HG03159 (cell line): ENCODE results near the gene VSIG4.
A peak's percentile ranks its signal among the peaks of the same experiment; 100 is the strongest.
"Not testable (repeated sequence)": the region's sequence is repeated elsewhere in the genome, so short reads cannot be mapped to it uniquely, and the experiment has no call there.

Source experiments
- ATAC-seq: cut with Tn5 transposase; IDR thresholded peaks from one replicate; pipeline ENCODE4 v1.9.1; 2021; ENCODE audit warnings: mild to moderate bottlenecking, moderate library complexity; ENCODE audit not compliant: unreplicated experiment

The VSIG4 gene, protein sequence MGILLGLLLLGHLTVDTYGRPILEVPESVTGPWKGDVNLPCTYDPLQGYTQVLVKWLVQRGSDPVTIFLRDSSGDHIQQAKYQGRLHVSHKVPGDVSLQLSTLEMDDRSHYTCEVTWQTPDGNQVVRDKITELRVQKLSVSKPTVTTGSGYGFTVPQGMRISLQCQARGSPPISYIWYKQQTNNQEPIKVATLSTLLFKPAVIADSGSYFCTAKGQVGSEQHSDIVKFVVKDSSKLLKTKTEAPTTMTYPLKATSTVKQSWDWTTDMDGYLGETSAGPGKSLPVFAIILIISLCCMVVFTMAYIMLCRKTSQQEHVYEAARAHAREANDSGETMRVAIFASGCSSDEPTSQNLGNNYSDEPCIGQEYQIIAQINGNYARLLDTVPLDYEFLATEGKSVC

GRCh38 chrX:66039944-66040343 is at the start of gene VSIG4:
Gene VSIG4 (minus strand): TSS chrX:66040080. CDS start chrX:66039998, 82 bp downstream.
- ATAC-seq: no peak

- no peak for ATAC-seq
Observed at GRCh38 chrX:66076801-66077200, 36.9 kb upstream of the VSIG4 start.

- ATAC-seq: no peak
Observed at GRCh38 chrX:66074920-66075879, 35.3 kb upstream of the VSIG4 start.

DNA sequence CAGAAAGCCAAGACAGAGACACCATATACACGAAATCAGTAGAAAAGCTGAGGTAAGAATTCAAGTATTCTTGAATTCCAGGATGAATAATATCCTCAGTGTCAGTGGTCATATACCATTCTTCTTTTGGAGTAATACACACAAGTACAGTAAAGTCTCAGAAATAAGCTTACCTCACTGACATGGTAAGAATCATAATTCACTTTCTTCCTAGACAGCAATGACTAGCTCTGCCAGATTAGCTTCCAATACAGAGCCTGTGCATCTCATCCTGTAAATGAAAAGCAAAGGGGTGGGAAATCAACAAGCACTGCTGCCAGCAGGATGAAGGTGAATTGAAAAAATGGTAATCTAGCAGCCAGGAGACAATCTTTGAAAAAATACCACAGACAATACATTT is 31.2 kb upstream of the VSIG4 start:
- ATAC-seq: no peak

- ATAC-seq: no peak
Observed at GRCh38 chrX:66064261-66064660, 24.4 kb upstream of the VSIG4 start.

- ATAC-seq: not testable (repeated sequence)
Observed at GRCh38 chrX:66057019-66057418, 17.1 kb upstream of the VSIG4 start.

GRCh38 chrX:66054978-66055377 is 15.1 kb upstream of the VSIG4 start:
- ATAC-seq: no peak

- ATAC-seq: no peak
Observed at GRCh38 chrX:66053414-66053813, 13.5 kb upstream of the VSIG4 start.

DNA sequence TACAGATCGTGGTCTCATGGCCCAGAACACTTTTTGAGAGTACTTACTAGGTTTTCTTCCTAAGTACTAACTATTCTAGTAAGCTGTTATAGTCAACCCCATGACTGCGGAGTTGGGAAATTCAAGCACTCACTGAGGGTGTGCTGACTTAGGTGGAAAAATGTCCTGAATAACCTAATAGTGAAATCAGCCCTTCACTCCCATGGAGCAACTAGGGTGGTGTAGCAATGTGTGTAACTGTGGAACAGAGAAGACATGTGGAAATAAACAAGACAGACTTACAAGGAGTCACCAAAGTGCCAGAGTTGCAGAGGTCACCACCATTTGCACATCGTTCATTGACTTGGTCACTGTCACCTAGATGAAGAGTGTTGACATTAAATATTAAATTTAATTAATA is 12.1 kb upstream of the VSIG4 start:
- no peak for ATAC-seq

DNA sequence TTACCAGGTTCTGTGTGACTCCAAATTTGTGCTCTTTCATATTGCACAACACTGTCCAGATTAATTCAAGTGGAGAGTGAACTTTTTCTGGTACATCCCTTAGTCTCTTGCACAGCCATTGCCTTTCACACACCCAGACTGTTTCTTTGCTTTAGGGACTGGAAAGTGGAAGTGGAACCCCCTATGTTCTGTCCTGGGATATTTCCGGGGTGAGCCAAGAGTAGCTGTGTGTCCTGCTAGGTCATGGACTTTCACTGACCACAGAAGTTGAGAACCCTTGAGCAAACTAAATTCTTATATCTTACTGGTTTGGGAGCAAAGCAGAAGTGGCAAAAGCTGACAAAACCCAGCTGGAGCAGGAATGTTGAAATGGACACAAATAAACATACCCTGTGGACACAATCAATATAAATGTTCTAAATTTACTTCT is 10.3 kb upstream of the VSIG4 start:
- ATAC-seq: no peak

DNA sequence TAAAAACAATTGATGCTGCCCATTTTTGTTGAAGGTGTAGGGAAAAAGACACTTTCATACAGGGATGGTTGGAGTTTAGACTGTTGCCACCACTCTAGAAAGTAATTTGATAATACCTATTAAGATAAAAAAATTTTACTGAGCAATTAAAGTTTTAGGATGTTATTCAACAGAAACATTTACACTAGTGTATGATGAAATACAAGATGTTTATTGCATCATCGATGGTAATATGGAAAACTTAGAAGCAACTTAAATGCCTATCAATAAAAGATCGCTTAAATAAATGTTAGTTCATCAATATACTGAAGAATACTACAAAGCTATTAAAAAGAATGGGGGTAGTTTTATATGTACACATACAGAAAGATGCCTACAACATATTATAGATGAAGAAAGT is 9.2 kb upstream of the VSIG4 start:
- no peak for ATAC-seq

- peak; percentile 78 for ATAC-seq
Observed at GRCh38 chrX:66046612-66047235, 6.8 kb upstream of the VSIG4 start.

DNA sequence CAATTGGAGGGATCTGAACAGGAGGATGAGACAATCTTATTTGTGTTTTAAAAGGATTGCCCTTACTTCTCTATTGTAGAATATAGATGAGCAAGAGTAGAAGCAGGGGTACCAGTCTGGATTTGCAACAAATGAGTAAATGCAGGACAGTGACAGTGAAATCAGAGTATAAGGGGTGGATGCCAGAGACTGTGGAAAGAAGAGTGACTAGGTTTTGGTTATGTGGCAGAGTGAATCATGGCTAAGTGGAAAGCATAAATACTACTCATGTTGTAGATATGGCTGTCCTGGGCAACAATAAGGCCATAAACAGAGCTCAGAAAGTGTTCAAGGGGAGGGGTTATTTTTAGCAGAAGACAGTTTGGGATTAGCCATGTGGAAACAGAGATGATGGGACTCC is 6.0 kb upstream of the VSIG4 start:
- ATAC-seq: no peak

- no peak for ATAC-seq
Observed at GRCh38 chrX:66043584-66043983, 3.7 kb upstream of the VSIG4 start.

- ATAC-seq: peak; percentile 36
Observed at GRCh38 chrX:66042307-66043077, 2.6 kb upstream of the VSIG4 start.

- no peak for ATAC-seq
Observed at GRCh38 chrX:66038115-66038514, 1.8 kb downstream of the VSIG4 start.

DNA sequence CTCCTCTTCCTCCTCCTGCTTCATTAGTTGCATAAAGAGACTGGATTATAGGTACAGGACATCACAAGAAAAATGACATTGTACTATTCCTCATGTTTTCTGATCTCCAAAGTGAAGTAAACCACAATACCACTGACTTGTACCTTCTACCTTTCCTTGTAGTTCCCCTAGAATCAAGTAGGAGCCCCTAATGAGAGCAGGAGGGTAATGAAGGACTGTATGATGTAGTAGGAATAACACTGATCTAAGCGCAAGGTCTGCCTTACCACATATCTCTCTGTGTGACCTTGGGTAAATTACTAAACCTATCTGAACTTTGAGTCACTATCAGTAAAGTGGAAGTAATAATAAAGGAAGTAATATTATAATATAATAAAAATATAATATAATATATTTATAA is 3.6 kb downstream of the VSIG4 start:
- ATAC-seq: no peak

GRCh38 chrX:66035667-66036066 is 4.2 kb downstream of the VSIG4 start:
- ATAC-seq: no peak

- peak; percentile 87 for ATAC-seq
Observed at GRCh38 chrX:66030505-66031317, 9.2 kb downstream of the VSIG4 start.

GRCh38 chrX:66028936-66029335 is 10.9 kb downstream of the VSIG4 start:
- ATAC-seq: no peak
